Endothelial cell of hepatic sinusoid (primary cell): ENCODE data around the gene GAS2.
"Not testable (repeated sequence)": the region's sequence is repeated elsewhere in the genome, so short reads cannot be mapped to it uniquely, and the experiment has no call there.

ENCODE experiments used
- in situ Hi-C: cut with HindIII; loops from 2 replicates; pipeline ENCODE4 v1.10.0; 2017; ENCODE audit warnings: low sequenced_read_pairs

Gene GAS2

DNA sequence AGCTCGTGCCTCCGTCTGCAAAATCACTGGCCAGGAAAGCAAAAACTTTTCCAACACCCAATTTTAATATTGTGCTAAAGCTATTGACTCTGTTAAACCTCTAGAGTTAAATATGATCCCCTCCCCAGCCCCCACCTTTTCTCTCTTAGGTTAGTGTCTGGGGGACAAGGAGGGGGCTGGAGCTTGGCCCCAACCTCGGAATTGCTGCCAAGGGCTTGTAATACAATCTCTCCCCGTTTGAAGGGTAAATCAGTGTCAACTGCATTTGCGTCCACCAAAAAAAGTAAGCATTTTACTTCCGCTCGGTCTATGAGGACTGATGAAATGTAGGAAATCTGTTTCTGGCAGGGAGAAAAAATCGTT is at the start of gene GAS2:
Gene GAS2 (plus strand): TSS at position 287 of the 363 bp plus-strand sequence. CDS start 8,259 bp downstream, outside the sequence.
- in situ Hi-C loops, result no loop called here

DNA sequence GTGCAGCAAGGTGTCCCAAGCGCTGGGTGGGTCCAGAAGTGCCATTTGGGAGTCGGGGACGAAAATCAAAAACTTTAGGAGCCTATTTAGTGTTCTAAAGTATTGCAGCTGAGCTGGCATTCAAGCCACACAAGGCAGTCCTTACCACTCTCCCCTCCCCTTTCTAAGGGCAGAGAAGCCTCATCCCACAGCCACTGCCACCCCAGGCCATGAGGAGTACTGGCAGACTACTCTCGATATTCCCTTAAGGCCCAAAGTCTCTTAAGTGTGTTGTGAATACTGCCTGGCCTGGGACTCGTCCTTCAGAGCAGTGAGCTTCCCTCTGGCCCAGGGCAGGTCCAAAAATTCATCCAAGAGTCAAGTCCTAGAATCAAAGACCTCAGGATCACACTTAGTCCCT is 48.5 kb upstream of the GAS2 start:
- in situ Hi-C loops, result no loop called here

- in situ Hi-C loops, result no loop called here
Observed at GRCh38 chr11:22624742-22625447, 41.5 kb upstream of the GAS2 start.

- in situ Hi-C loops, result no loop called here
Observed at GRCh38 chr11:22625448-22626287, 40.7 kb upstream of the GAS2 start, which contains the start of gene FANCF. TSS of gene FANCF (minus strand) at chr11:22625823. CDS start at chr11:22625810, 13 bp downstream.

DNA sequence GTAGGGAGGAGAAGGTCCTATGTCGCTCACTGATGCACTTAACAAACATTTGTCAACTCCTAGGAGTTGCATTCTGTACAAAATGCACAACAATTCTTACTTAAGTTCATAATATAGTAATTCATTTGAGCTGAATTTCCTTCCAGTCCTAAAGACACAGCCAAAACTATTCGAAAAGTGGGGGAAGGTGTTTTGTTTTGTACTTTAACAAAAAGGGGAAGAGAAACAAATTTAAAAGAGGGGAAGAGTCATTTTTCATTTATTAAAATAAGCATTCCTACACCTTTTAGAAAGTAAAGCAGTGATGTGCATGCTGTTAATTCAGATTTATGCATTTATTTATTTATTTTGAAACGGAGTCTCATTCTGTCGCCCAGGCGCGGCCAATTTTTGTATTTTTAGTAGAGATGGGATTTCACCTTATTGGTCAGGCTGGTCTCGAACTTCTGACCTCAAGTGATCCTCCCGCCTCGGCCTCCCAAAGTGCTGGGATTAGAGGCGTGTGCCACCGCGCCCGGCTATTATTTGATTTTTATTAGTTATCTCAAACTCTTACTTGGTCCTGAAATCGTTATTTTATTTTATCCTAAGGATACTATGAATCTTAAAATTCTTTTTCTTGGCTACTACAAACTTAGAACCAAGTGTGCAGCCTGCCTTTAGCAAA is 39.7 kb upstream of the GAS2 start:
- in situ Hi-C loops, result no loop called here

DNA sequence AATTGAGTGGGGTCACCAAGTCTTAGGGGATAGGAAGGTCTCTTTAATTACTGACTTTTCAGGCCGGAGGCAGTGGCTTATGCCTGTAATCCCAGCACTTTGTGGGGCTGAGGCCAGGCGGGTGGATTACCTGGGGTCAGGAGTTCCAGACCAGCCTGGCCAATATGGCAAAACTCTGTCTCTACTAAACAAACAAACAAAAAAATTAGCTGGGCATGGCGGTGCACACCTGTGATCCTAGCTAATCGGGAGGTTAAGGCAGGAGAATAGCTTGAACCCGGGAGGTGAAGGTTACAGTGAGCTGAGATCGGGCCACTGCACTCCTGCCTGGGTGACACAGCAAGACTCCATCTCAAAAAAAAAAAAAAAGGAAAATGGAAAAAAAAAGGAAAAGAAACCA is 39.0 kb upstream of the GAS2 start:
- in situ Hi-C loops, result no loop called here

DNA sequence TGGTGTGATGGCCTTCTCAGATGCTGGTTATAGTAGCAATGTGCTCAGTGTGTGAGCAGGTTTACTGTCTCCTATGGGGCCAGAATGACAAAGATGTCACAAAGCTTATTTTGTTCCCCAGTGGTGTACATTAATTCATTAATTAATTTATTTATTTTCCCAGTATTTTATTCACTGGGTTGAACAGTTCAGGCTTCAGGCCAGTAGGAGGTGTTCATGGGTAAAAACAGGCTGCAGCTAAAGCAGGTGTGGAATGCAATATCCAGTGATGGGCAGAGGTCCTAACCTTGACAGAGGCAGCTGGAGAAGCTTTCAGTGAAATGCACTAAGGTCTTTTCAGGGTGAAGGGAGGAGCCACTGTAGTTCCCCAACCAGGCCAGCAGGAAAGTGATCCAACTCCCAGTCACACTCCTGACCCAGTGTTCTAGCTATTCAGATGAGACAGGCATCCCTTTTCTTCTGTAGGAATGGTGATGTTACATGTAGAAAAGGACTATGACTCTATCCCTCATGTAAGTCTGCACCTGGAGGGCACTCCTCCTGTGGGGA is 33.0 kb upstream of the GAS2 start:
- in situ Hi-C loops, result no loop called here

DNA sequence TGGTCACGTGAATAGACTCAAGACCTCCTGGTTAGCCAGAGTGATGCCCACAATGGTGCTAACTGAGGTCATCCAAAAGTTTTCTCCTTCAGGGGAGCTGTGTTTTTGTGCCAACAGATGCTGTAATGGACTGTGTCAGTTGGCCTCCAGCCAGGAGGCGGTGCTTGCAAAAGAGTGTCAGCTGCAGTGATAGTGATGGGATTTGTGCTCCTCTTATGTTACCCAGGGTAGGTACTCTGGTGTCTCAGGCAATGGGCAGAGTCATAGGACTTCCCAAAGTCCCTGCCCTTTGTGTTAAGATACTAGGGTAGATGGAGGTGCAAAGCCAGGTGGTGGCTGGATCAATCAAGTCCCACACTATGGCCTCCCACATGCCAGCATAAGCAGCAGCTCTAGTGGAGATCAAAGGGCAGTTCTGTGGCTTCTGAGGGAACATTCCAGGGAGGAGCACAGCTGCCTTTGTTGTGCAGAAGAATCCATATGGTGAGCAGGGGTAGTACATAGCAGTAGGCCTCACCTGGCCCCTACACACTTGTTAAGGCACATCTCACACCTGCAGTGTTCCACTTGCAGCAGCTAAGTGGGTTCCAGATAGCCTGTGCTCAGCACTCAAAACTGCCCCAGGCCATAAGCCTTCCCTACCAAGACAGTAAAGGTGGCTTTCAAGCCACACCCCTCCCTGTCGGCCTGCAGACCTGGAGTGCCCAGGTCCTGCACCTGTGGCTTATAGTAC is 31.3 kb upstream of the GAS2 start:
- in situ Hi-C loops, result no loop called here

DNA sequence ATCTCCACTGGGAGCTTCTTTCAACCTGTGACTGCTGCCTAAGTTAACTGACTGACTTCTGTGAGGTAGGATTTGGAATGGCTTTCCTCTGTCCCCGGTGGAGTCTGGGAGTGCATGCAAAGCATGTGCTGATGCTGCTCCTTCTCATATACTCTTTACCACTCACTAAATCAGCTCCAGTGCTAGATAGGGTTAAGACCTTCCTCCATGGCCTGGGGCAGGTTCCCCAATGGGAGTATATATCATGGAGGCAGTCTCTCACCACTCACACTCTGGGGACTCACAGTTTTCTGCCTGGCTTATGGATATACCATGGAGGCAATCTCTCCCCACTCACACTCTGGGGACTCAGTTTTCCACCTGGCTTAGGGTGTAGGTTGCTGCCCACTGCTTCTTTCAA is 30.7 kb upstream of the GAS2 start:
- in situ Hi-C loops, result no loop called here

- in situ Hi-C loops, result no loop called here
Observed at GRCh38 chr11:22640862-22641261, 25.5 kb upstream of the GAS2 start.

DNA sequence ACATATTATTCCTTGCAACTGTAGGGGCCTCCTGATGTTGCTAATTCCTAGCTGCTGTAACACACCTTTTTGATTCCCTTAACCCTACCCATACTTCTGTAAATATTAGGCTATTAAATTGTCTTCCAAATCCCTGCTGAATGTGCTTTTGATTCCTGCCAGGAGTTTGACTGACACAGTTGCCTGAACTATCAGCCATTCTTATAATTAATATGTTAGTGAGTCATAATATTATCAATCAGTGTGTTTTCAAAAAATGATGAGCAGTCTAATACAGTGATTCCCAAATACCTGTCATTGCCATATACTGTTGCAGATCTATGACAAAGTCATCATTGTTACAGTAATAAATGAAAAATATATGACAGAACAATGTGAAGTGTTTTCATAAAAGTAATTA is 24.9 kb upstream of the GAS2 start:
- in situ Hi-C loops, result no loop called here

DNA sequence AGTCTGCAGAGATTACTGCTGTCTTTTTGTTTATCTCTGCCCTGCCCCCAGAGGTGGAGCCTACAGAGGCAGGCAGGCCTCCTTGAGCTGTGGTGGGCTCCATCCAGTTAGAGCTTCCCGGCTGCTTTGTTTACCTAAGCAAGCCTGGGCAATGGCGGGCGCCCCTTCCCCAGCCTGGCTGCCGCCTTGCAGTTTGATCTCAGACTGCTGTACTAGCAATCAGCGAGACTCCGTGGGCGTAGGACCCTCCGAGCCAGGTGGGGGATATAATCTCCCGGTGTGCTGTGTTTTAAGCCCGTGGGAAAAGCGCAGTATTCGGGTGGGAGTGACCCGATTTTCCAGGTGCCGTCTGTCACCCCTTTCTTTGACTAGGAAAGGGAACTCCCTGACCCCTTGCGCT is 14.1 kb upstream of the GAS2 start:
- in situ Hi-C loops, result not testable (repeated sequence)

GRCh38 chr11:22656130-22656529 is 10.3 kb upstream of the GAS2 start:
- in situ Hi-C loops, result no loop called here

GRCh38 chr11:22657101-22657694 is 9.2 kb upstream of the GAS2 start:
- in situ Hi-C loops, result no loop called here

DNA sequence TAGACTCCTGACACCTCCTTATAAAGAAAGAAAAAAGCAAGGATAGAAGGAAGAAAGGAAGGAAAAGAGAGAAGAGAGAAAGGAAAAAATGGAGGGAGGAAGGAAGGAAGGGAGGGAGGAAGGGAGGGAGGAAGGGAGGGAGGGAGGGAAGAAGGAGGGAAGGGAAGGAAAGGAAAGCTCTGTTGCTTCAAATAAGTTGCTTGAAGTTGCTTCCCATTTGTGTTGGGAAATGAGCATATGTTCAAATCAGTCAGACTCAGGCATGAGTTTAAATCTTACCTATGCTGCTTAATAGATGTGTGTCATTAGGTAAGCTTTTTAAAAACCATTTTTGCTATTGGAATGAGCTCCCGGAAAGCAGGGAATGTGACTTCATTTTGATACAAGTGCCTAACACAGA is 6.6 kb upstream of the GAS2 start:
- in situ Hi-C loops, result loop anchor here (5.0 kb wide), 1 partner anchor 57 kb away; no protein-coding TSS in a partner anchor

DNA sequence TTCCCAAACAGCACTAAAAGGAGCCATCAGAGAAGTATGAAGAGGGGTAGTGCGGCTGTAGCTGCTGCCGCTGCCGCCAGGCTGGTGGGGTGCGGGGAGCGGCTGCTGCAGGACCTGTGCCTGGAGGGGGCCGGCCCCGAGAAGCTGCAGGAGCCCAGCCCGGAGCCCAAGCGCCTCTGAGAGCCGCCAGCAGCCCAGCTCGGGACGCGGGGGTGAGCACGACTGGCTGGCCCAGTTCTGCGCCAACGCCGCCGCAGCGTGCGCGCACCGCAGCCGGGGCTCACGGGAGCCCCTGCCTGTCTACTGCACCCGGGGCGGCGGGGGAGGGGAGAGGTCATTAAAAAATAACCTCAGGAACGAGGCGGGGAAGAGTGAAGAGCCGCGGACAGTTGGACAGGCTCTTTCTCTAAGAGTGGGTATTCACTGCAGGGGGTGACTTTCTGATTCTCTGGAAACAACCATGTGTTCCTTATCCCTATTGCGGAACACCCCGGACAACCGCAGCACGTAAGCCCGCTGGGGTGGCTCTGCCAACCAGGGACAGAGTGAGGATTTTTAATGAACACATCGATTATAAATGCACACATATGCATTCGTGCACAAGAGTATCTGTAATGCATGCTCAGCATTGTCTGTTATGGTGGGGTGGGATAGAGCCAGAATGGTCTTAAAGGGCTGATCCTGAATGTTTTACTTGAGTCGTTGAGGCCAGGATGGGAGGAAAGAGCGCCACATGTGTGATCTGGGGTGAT is 453 bp downstream of the GAS2 start:
- in situ Hi-C loops, result no loop called here

DNA sequence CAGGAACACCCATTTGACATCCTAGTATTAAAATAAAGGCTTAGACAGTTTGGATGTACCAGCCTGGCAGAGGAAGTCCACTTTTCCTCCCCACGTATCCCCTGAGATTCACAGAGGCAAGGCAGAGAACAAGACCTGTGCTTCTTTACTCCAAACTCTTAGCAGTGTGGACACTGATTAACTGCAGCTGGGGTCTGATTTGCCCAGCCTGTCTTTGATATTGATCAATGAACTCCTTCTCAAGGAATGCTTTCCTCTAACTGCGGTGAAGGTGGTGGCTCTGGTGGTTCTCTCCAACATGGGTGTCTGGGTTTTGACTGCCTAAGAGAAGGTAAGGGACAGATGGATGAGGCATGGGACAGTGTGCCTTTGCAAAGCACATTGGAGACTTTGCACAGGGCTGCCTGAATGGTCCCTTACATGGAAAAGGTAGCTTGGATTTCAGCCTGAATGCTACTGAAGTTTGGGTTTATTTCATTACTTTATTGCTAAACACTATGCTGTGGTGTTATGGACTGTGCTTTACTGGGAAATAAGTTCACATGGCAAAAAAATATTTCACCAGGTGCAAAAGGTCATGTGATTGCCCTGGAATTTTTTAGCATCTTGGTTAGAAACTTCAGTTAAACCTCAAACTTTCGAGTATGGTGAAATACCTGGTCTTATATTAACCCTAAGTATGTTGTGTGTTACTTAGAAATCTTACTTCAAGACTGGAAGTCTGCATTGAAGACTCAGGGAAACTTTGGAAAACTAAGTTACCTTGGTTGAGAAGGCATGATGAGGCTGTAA is 1.8 kb downstream of the GAS2 start:
- in situ Hi-C loops, result no loop called here

DNA sequence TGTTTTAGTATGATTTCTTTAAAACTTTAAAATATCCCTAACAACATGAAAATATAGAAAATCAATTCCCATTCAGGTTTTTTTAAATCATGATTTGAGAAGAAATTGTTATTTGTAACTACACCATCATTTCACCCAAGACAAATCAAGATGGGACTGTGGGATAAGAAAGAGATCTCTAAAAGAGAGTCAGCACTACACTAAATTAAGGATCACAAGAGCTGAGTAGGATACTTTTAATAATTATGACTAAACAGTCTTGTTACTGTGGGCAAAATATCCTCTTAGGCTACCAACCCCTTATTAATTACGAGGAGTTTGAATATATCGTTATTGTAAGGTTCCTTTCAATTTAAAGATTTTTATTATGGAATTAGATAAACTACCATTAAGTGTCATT is 3.0 kb downstream of the GAS2 start:
- in situ Hi-C loops, result no loop called here

GRCh38 chr11:22670830-22671229 is 4.4 kb downstream of the GAS2 start:
- in situ Hi-C loops, result no loop called here
